ENCODE results near the gene PPP3CA.

Gene PPP3CA

GRCh38 chr4:101356928-101357327 lies 9.6 kb upstream of the PPP3CA start:
- no peak for DNase-seq (ENCODE audit: extremely low spot score)
- ChIA-PET CTCF (interaction anchor here (1.1 to 1.8 kb wide), 4 partner anchors 9 to 188 kb away, joined by 3 to 5 read pairs (median 3); partner anchors contain the start of gene PPP3CA), POLR2A (no interaction called here)
- TF ChIP-seq, protein P1, sequence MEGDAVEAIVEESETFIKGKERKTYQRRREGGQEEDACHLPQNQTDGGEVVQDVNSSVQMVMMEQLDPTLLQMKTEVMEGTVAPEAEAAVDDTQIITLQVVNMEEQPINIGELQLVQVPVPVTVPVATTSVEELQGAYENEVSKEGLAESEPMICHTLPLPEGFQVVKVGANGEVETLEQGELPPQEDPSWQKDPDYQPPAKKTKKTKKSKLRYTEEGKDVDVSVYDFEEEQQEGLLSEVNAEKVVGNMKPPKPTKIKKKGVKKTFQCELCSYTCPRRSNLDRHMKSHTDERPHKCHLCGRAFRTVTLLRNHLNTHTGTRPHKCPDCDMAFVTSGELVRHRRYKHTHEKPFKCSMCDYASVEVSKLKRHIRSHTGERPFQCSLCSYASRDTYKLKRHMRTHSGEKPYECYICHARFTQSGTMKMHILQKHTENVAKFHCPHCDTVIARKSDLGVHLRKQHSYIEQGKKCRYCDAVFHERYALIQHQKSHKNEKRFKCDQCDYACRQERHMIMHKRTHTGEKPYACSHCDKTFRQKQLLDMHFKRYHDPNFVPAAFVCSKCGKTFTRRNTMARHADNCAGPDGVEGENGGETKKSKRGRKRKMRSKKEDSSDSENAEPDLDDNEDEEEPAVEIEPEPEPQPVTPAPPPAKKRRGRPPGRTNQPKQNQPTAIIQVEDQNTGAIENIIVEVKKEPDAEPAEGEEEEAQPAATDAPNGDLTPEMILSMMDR (IDR thresholded peaks at IDR 0.05; ENCODE audit: control extremely low read depth, extremely low read depth, low read depth, missing control alignments) = no peak

GRCh38 chr4:101355767-101356702 lies 8.7 kb upstream of the PPP3CA start:
- CTCF ChIA-PET = interaction anchor here (1.1 to 1.8 kb wide), 3 partner anchors 8 to 187 kb away, joined by 3 to 5 read pairs (median 3); partner anchors contain the start of gene PPP3CA

DNA sequence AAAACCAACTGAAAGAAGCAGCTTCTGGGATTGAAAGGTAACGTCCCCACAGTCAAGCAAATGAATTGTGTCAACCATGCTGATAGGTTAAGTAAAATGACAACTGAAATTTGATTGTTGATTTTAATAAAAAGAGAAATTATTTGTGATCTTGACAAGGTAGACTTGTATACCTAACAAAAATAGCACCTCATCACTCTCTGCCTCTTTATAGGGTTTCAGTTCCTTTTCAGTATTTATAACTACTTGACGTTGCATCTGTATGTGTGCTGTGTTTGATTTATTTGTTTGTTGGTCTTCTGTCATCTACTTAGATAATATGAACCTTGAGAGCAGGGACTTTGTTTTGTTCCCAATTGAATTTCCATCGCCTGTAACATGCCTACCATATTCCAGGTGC lies 7.9 kb upstream of the PPP3CA start:
- ChIA-PET CTCF (interaction anchor here (1.4 kb wide), 1 partner anchor 14 kb away, joined by 3 read pairs; no protein-coding TSS in a partner anchor), POLR2A (no interaction called here)
- TF ChIP-seq, protein P1 (IDR thresholded peaks at IDR 0.05; ENCODE audit: control extremely low read depth, extremely low read depth, low read depth, missing control alignments) = no peak
- DNase-seq (ENCODE audit: extremely low spot score) = peak; percentile 41

More at GRCh38 chr4:101355767-101356702, 8.7 kb upstream of the PPP3CA start:
- TF ChIP-seq, protein P1 (IDR thresholded peaks at IDR 0.05; ENCODE audit: control extremely low read depth, extremely low read depth, low read depth, missing control alignments) = no peak
- no peak for DNase-seq (ENCODE audit: extremely low spot score)
- POLR2A ChIA-PET = no interaction called here

- TF ChIP-seq, protein P1 (IDR thresholded peaks at IDR 0.05; ENCODE audit: control extremely low read depth, extremely low read depth, low read depth, missing control alignments) = no peak
- POLR2A ChIA-PET = no interaction called here
- CTCF ChIA-PET = interaction anchor here (1.0 kb wide), 2 partner anchors 43 to 376 kb away, joined by 3 read pairs; no protein-coding TSS in a partner anchor
- no peak for DNase-seq (ENCODE audit: extremely low spot score)
Measured at GRCh38 chr4:101349801-101350064, 2.4 kb upstream of the PPP3CA start.

- TF ChIP-seq, protein P1 (IDR thresholded peaks at IDR 0.05; ENCODE audit: control extremely low read depth, extremely low read depth, low read depth, missing control alignments) = no peak
- ChIA-PET POLR2A (no interaction called here), CTCF (interaction anchor here (1.0 to 1.3 kb wide), 3 partner anchors 12 to 377 kb away, joined by 3 read pairs; no protein-coding TSS in a partner anchor)
- no peak for DNase-seq (ENCODE audit: extremely low spot score)
Measured at GRCh38 chr4:101348995-101349800, 1.9 kb upstream of the PPP3CA start.

DNA sequence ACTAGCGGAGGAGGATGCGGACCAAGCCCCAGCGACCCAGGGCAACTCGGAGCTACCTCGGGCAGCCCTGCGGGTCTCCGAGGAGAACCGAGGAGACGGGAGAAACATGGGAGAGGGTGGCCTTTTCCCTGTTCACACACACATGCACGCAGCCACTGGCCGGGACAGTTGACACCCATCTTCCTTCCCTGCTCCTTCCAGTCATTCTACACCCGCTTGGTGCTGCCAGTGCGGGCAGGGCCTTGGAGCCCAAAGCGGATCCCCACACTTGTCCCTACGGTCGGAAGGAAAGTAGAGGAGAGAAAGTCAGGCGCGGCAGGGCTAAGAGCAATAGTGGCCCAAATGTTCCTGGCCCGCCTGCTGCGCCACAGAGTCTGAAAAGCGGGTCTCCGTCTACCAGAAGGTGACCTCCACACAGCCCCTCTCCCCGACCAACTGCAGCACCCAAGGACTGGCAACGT lies 1.1 kb upstream of the PPP3CA start:
- ChIA-PET POLR2A (no interaction called here), CTCF (interaction anchor here (0.9 to 1.6 kb wide), 4 partner anchors 9 to 21 kb away, joined by 3 to 5 read pairs (median 3); no protein-coding TSS in a partner anchor)
- TF ChIP-seq, protein P1 (IDR thresholded peaks at IDR 0.05; ENCODE audit: control extremely low read depth, extremely low read depth, low read depth, missing control alignments) = no peak
- peak; percentile 9 for DNase-seq (ENCODE audit: extremely low spot score)

Measured in GM10248 (cell line).